ENCODE measurements around the gene ZNF341. TPM values are rescaled to one million over a fixed set of nuclear protein-coding genes. Genes with fewer than 3 reads are reported as not detected.
A peak's percentile ranks its signal among the peaks of the same experiment; 100 is the strongest.

The ZNF341 gene
- total and polyA plus RNA-seq, 4 donors: 0.50 to 4.1 (median 2.6) TPM

DNA sequence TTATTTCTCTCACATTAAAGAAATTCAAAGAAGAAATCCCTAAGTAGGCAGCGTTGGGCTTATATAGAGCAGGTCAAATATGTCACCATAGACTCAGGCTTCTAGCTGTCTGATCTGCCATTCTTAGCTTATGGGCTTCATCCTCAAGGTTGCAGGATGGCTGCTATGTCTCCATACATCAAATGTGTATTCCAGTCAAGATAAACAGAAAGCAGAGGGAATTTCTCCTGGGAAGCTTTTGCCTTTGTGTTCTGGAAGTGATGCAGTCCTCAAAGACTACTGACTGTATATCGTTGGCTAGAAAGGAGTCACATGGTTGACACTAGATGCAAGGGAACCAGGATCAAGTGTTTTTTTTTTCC is 36.0 kb downstream of the ZNF341 start:
- Histone ChIP-seq H3K27ac (ENCODE audit: low read depth in 1 of 2, low read length in 2 of 2) (no peak overlapping the region), H3K4me3 (ENCODE audit: low read length in 2 of 2) (no peak overlapping the region), H3K27me3 (ENCODE audit: control insufficient read depth in 1 of 2, insufficient read depth in 2 of 2, low read length in 1 of 2) (no peaks in the 10 kb centered on the region), H3K36me3 (ENCODE audit: control insufficient read depth in 1 of 2, insufficient read depth in 2 of 2, low read length in 1 of 2) (no peaks in the 10 kb centered on the region), H3K9me3 (ENCODE audit: control insufficient read depth, low read length) (no peaks in the 10 kb centered on the region), H3K4me1 (ENCODE audit: control insufficient read depth in 1 of 2, insufficient read depth in 2 of 2, low read length in 2 of 2) (no peaks in the 10 kb centered on the region)
- ATAC-seq (ENCODE audit: low FRiP score) (no peak), DNase-seq (no peak)
- intact Hi-C loops (cut with DNase I): no loop called here
- WGBS, 2 donors: 92 to 97% methylated on average over 2 of the region's 2 CpGs

DNA sequence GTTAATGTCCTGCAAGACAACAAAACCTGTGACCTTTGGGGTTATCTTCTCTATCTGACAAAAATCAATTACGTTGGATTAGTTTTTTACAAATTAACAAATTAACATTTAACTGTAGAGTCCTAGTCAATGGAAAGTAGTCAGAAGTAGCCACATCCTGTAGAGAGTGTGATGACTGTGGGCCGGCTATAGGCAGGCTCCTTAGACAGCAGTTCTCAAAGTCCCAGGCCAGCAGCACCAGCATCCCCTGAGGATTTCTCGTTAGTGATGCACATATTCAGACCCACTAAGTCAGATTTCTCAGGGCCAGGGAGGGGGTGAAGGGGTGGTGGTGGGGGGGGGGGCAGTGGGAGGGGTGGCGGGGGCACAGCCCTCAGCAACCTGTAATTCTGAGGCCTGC is 37.2 kb downstream of the ZNF341 start:
- H3K4me1 ChIP-seq (ENCODE audit: control insufficient read depth in 1 of 2, insufficient read depth in 2 of 2, low read length in 2 of 2): no peaks in the 10 kb centered on the region
- H3K9me3 ChIP-seq (ENCODE audit: control insufficient read depth, low read length): no peaks in the 10 kb centered on the region
- DNase-seq: no peak
- no peak overlapping the region for H3K4me3 ChIP-seq (ENCODE audit: low read length in 2 of 2)
- intact Hi-C loops (cut with DNase I): no loop called here
- H3K27ac ChIP-seq (ENCODE audit: low read depth in 1 of 2, low read length in 2 of 2): no peak overlapping the region
- H3K36me3 ChIP-seq (ENCODE audit: control insufficient read depth in 1 of 2, insufficient read depth in 2 of 2, low read length in 1 of 2): peaks cover 0 to 2% of the 10 kb centered on the region in 2 donors
- WGBS, 2 donors: 94% methylated on average over 4 of the region's 4 CpGs
- no peak for ATAC-seq (ENCODE audit: low FRiP score)
- no peaks in the 10 kb centered on the region for H3K27me3 ChIP-seq (ENCODE audit: control insufficient read depth in 1 of 2, insufficient read depth in 2 of 2, low read length in 1 of 2)

- ATAC-seq (ENCODE audit: low FRiP score): no peak
- WGBS, 2 donors: 84 to 85% methylated on average over 10 of the region's 10 CpGs
- H3K36me3 ChIP-seq (ENCODE audit: control insufficient read depth in 1 of 2, insufficient read depth in 2 of 2, low read length in 1 of 2): peaks cover 0 to 2% of the 10 kb centered on the region in 2 donors
Measured at GRCh38 chr20:33770005-33770404, 38.2 kb downstream of the ZNF341 start.

GRCh38 chr20:33771938-33772337 is 40.1 kb downstream of the ZNF341 start:
- Histone ChIP-seq H3K9me3 (ENCODE audit: control insufficient read depth, low read length) (no peaks in the 10 kb centered on the region), H3K4me1 (ENCODE audit: control insufficient read depth in 1 of 2, insufficient read depth in 2 of 2, low read length in 2 of 2) (no peaks in the 10 kb centered on the region), H3K27me3 (ENCODE audit: control insufficient read depth in 1 of 2, insufficient read depth in 2 of 2, low read length in 1 of 2) (no peaks in the 10 kb centered on the region), H3K27ac (ENCODE audit: low read depth in 1 of 2, low read length in 2 of 2) (no peak overlapping the region), H3K36me3 (ENCODE audit: control insufficient read depth in 1 of 2, insufficient read depth in 2 of 2, low read length in 1 of 2) (peaks cover 0 to 2% of the 10 kb centered on the region in 2 donors), H3K4me3 (ENCODE audit: low read length in 2 of 2) (no peak overlapping the region)
- whole genome bisulfite sequencing, 2 donors: 94 to 95% methylated on average over 4 to 5 of the region's 5 CpGs
- intact Hi-C loops (cut with DNase I): no loop called here
- no peak for ATAC-seq (ENCODE audit: low FRiP score)
- DNase-seq: no peak

More at GRCh38 chr20:33770005-33770404, 38.2 kb downstream of the ZNF341 start:
- intact Hi-C loops (cut with DNase I): no loop called here
- peak in 1 of 2 donors; percentile 46 for DNase-seq
- H3K4me1 ChIP-seq (ENCODE audit: control insufficient read depth in 1 of 2, insufficient read depth in 2 of 2, low read length in 2 of 2): no peaks in the 10 kb centered on the region
- no peaks in the 10 kb centered on the region for H3K27me3 ChIP-seq (ENCODE audit: control insufficient read depth in 1 of 2, insufficient read depth in 2 of 2, low read length in 1 of 2)
- H3K27ac ChIP-seq (ENCODE audit: low read depth in 1 of 2, low read length in 2 of 2): no peak overlapping the region
- no peaks in the 10 kb centered on the region for H3K9me3 ChIP-seq (ENCODE audit: control insufficient read depth, low read length)
- no peak overlapping the region for H3K4me3 ChIP-seq (ENCODE audit: low read length in 2 of 2)

- no peak for DNase-seq
- intact Hi-C loops (cut with DNase I): no loop called here
- Histone ChIP-seq H3K27me3 (ENCODE audit: control insufficient read depth in 1 of 2, insufficient read depth in 2 of 2, low read length in 1 of 2) (no peaks in the 10 kb centered on the region), H3K4me1 (ENCODE audit: control insufficient read depth in 1 of 2, insufficient read depth in 2 of 2, low read length in 2 of 2) (no peaks in the 10 kb centered on the region), H3K36me3 (ENCODE audit: control insufficient read depth in 1 of 2, insufficient read depth in 2 of 2, low read length in 1 of 2) (peaks cover 0 to 2% of the 10 kb centered on the region in 2 donors), H3K27ac (ENCODE audit: low read depth in 1 of 2, low read length in 2 of 2) (no peak overlapping the region), H3K4me3 (ENCODE audit: low read length in 2 of 2) (no peak overlapping the region), H3K9me3 (ENCODE audit: control insufficient read depth, low read length) (no peaks in the 10 kb centered on the region)
- WGBS, 2 donors: 65 to 82% methylated on average over 3 of the region's 3 CpGs
- ATAC-seq (ENCODE audit: low FRiP score): no peak
Measured at GRCh38 chr20:33772439-33772838, 40.6 kb downstream of the ZNF341 start.

GRCh38 chr20:33773412-33774089 is 41.8 kb downstream of the ZNF341 start:
- H3K36me3 ChIP-seq (ENCODE audit: control insufficient read depth in 1 of 2, insufficient read depth in 2 of 2, low read length in 1 of 2): peaks cover 0 to 2% of the 10 kb centered on the region in 2 donors
- no peaks in the 10 kb centered on the region for H3K9me3 ChIP-seq (ENCODE audit: control insufficient read depth, low read length)
- H3K4me1 ChIP-seq (ENCODE audit: control insufficient read depth in 1 of 2, insufficient read depth in 2 of 2, low read length in 2 of 2): no peaks in the 10 kb centered on the region
- H3K27me3 ChIP-seq (ENCODE audit: control insufficient read depth in 1 of 2, insufficient read depth in 2 of 2, low read length in 1 of 2): no peaks in the 10 kb centered on the region
- ATAC-seq (ENCODE audit: low FRiP score) (no peak), DNase-seq (no peak)
- intact Hi-C loops (cut with DNase I): no loop called here
- WGBS, 2 donors: 48 to 61% methylated on average over 2 of the region's 2 CpGs
- H3K27ac ChIP-seq (ENCODE audit: low read depth in 1 of 2, low read length in 2 of 2): no peak overlapping the region
- no peak overlapping the region for H3K4me3 ChIP-seq (ENCODE audit: low read length in 2 of 2)

DNA sequence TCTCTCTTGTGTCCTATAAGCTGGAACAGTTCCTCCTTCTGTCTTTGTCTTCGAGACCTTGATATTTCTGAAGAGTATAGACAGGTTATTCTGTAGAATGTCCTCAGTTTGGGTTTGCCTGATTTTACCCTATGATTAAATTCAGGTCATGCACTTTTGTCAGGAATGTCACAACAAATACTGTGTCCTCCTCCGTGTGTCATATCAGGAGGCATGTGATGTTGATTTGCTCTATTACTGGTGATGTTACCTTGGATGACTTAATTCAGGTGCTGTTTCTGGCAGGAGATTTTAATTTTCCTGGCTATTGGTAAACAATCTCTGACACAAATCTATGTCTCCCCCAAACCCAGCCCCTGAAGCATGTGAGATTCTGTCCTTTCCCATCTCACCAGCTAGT is 46.0 kb downstream of the ZNF341 start:
- Histone ChIP-seq H3K27ac (ENCODE audit: low read depth in 1 of 2, low read length in 2 of 2) (no peak overlapping the region), H3K9me3 (ENCODE audit: control insufficient read depth, low read length) (no peaks in the 10 kb centered on the region), H3K4me1 (ENCODE audit: control insufficient read depth in 1 of 2, insufficient read depth in 2 of 2, low read length in 2 of 2) (no peaks in the 10 kb centered on the region), H3K27me3 (ENCODE audit: control insufficient read depth in 1 of 2, insufficient read depth in 2 of 2, low read length in 1 of 2) (no peaks in the 10 kb centered on the region), H3K36me3 (ENCODE audit: control insufficient read depth in 1 of 2, insufficient read depth in 2 of 2, low read length in 1 of 2) (peaks cover 2 to 3% of the 10 kb centered on the region in 2 donors), H3K4me3 (ENCODE audit: low read length in 2 of 2) (no peak overlapping the region)
- ATAC-seq (ENCODE audit: low FRiP score) (no peak), DNase-seq (no peak)
- 90% methylated on average over 2 of the region's 2 CpGs for WGBS, 2 donors
- intact Hi-C loops (cut with DNase I): no loop called here

GRCh38 chr20:33781133-33781532 is 49.3 kb downstream of the ZNF341 start:
- intact Hi-C loops (cut with DNase I): no loop called here
- no peak for ATAC-seq (ENCODE audit: low FRiP score)
- no peak overlapping the region for H3K27ac ChIP-seq (ENCODE audit: low read depth in 1 of 2, low read length in 2 of 2)

DNA sequence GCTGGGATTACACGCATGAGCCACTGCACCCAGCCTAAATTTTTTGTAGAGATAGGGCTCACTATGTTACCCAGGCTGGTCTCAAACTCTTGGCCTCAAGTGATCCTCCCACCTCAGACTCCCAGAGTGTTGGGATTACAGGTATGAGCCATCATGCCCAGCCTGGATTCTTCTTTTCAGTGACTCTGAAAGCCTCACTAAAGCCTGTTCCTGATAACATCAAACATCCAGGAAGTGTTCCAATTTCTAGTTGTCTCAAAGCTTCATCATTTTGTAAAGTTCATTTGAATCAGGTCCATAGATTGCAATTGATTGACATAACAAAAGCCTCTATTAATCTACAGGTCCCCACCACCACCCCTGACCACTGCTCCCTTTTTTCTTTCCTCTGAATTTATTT is 50.1 kb downstream of the ZNF341 start:
- no peak overlapping the region for H3K27ac ChIP-seq (ENCODE audit: low read depth in 1 of 2, low read length in 2 of 2)
- H3K4me1 ChIP-seq (ENCODE audit: control insufficient read depth in 1 of 2, insufficient read depth in 2 of 2, low read length in 2 of 2): no peaks in the 10 kb centered on the region
- peaks cover 0 to 3% of the 10 kb centered on the region in 2 donors for H3K36me3 ChIP-seq (ENCODE audit: control insufficient read depth in 1 of 2, insufficient read depth in 2 of 2, low read length in 1 of 2)
- DNase-seq: no peak
- intact Hi-C loops (cut with DNase I): no loop called here
- H3K27me3 ChIP-seq (ENCODE audit: control insufficient read depth in 1 of 2, insufficient read depth in 2 of 2, low read length in 1 of 2): no peaks in the 10 kb centered on the region
- no peak overlapping the region for H3K4me3 ChIP-seq (ENCODE audit: low read length in 2 of 2)
- H3K9me3 ChIP-seq (ENCODE audit: control insufficient read depth, low read length): no peaks in the 10 kb centered on the region
- ATAC-seq (ENCODE audit: low FRiP score): no peak
- 100% methylated on average over 1 of the region's 1 CpG for WGBS, 2 donors

More at GRCh38 chr20:33781133-33781532, 49.3 kb downstream of the ZNF341 start:
- Histone ChIP-seq H3K4me3 (ENCODE audit: low read length in 2 of 2) (no peak overlapping the region), H3K9me3 (ENCODE audit: control insufficient read depth, low read length) (no peaks in the 10 kb centered on the region), H3K27me3 (ENCODE audit: control insufficient read depth in 1 of 2, insufficient read depth in 2 of 2, low read length in 1 of 2) (no peaks in the 10 kb centered on the region), H3K36me3 (ENCODE audit: control insufficient read depth in 1 of 2, insufficient read depth in 2 of 2, low read length in 1 of 2) (peaks cover 0 to 3% of the 10 kb centered on the region in 2 donors), H3K4me1 (ENCODE audit: control insufficient read depth in 1 of 2, insufficient read depth in 2 of 2, low read length in 2 of 2) (no peaks in the 10 kb centered on the region)
- no peak for DNase-seq
- WGBS, 2 donors: 89 to 91% methylated on average over 4 of the region's 4 CpGs

Data from aorta (tissue), 5 donors.